Activated CD4-positive, alpha-beta T cell treated with anti-CD3 and anti-CD28 coated beads for 48 hours (primary cell): ENCODE measurements around the gene LMOD1.

ENCODE experiments used
- DNase-seq: peaks from one replicate; pipeline ENCODE4 v3.0.0-alpha.2; 2020

Gene LMOD1

DNA sequence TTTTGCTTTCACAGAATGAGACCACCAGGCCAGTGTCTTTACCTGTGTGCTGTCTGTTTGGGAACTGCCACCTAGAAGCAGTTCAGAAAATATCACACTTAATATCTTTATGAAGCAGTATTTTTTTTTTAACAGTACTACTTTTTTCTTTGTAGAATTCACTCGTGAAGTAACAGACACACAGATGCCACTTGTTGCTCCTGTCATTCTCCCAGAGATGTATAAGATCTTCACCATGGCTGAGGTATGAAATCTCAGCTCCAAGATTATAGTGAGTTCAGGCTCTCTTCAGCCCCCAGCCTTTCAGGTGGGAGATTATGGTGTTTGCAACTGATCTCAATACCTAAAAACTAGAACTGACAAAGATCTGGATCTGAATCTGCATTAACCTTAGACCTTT, 94.4 kb downstream of the LMOD1 start:
- DNase-seq: no peak

DNA sequence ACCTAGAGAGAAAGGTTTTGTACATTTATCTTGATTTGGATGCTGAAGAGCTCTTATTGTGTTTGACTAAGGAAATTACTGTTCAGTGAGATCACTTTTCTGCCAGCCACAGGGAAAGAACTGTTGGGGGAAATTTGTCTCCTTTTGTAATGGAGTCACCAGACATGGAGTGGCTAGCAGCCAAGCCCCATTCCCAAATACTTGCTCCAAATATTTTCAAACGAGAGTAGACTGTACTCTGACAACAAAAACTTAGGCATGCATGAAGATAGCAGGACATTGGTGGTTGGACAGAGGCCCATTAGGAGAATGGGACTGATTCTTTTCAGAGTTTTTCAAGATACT, 96.3 kb downstream of the LMOD1 start:
- no peak for DNase-seq

DNA sequence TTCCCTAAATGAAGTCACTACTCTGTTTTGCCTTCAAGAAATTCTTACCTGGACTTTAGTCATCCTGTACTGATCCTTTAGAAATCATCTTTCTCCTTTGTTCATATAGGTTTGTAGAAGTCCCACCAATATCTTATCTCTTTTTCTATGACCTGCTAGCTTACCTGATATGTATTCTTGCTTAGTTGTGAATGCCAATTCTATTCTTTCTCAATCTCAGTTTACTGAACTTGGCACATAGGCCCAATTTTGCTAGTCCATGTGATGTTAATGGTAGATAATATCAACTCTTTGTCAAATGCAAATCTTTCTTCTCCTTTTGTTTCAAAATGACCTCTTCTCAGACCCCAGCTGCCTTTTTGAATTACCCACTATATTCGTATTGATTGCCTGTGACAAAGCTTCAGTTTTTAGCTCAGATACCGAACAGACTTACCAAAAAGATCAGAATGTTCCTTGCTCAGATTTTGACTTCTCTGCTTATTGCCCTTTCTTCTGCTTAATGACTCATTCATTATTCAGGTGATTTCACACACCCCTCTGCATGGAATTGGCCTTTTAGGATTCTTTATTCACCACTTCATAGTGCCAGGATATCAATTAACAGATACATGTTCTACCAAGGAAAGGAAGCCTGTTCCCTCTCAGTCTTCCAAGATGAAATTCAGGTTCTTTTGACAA, 96.8 kb downstream of the LMOD1 start:
- DNase-seq: no peak

DNA sequence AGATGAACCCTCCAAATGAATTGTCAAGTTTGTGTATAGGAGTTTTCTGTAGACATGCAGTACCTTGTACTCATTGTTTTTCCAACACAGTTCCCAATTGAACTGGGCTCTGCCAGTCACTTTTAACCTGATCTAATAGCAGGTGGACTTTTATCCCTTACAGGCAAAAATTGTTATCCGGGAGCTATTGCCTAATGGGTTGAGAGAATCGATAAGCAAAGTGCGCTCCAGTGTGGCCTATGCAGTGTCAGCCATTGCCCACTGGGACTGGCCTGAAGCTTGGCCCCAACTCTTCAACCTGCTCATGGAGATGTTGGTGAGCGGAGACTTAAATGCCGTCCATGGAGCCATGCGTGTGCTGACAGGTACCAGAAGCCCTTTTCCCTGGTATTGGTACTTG, 98.1 kb downstream of the LMOD1 start:
- DNase-seq: no peak

DNA sequence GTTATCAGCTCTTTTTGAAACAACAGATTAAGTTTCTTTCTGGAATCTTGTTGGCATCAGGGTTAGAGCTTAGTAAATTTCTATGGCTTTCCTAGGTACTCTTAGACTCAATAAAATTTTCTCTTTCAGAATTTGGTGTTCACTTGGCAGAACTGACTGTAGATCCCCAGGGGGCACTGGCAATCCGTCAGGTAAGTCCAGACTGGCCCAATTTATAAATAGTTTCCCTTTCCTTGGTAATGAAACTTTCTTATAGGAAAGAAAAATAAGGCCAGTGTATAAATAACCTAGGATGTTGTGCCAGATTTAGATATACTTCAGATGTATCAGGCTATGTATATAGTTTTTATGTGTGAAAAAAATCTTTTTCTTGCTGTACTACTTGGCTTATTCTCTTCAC, 99.2 kb downstream of the LMOD1 start:
- DNase-seq: no peak
